ENCODE data around the gene NID1. TPM values are rescaled to one million over a fixed set of nuclear protein-coding genes. Genes with fewer than 3 reads are reported as not detected.

The NID1 gene
- total RNA-seq, 4 donors from 2014 or later = 70.7 to 252 (median 184) TPM

DNA sequence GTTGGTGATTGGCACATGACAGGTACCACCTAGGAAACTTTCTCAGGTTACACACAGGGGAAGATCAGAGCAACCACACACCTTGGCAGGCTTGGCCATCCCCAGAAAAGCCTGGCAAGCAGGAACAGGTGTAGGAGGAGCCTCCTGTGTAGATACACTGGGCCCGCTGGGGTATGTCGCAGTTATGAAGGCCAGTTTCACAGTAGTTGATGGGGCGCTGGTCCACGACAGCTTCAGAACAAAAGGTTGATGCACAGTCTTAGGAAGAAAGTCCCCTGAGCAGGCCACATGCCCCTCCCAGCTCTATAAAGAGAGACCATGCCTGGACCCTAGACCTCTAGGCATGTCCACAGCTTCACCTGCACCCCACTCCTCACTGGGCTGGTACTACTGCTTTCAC is 51.6 kb downstream of the NID1 start:
- H3K36me3 ChIP-seq = no peaks in the 10 kb centered on the region
- H3K27me3 ChIP-seq = no peaks in the 10 kb centered on the region
- H3K4me1 ChIP-seq = no peaks in the 10 kb centered on the region
- TF ChIP-seq, protein P1, sequence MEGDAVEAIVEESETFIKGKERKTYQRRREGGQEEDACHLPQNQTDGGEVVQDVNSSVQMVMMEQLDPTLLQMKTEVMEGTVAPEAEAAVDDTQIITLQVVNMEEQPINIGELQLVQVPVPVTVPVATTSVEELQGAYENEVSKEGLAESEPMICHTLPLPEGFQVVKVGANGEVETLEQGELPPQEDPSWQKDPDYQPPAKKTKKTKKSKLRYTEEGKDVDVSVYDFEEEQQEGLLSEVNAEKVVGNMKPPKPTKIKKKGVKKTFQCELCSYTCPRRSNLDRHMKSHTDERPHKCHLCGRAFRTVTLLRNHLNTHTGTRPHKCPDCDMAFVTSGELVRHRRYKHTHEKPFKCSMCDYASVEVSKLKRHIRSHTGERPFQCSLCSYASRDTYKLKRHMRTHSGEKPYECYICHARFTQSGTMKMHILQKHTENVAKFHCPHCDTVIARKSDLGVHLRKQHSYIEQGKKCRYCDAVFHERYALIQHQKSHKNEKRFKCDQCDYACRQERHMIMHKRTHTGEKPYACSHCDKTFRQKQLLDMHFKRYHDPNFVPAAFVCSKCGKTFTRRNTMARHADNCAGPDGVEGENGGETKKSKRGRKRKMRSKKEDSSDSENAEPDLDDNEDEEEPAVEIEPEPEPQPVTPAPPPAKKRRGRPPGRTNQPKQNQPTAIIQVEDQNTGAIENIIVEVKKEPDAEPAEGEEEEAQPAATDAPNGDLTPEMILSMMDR (IDR thresholded peaks at IDR 0.05) = no peak
- TF ChIP-seq POLR2A (IDR thresholded peaks at IDR 0.05) = no peak
- intact Hi-C loops (cut with DNase I; ENCODE audit: low total_unique reads) = no loop called here
- H3K27ac ChIP-seq = peak overlapping the region; percentile 85 to 91
- H3K9me3 ChIP-seq = no peaks in the 10 kb centered on the region
- H3K4me3 ChIP-seq = no peak overlapping the region
- no peak for DNase-seq

DNA sequence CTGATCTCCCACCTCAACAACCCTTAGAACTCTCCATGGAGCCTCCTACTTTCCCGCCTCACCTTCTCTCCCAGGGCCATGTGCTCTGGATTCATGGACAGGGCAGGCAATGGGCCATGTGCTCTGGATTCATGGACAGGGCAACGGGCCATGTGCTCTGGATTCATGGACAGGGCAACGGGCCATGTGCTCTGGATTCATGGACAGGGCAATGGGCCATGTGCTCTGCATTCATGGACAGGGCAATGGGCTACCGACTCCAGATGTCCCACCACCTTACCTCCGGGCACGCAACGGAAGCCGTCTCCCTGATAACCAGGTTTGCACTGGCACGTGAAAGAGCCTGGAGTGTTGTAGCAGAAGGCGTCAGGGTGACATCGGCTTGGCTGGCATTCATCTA is 53.2 kb downstream of the NID1 start:
- intact Hi-C loops (cut with DNase I; ENCODE audit: low total_unique reads) = no loop called here
- TF ChIP-seq, protein P1 (IDR thresholded peaks at IDR 0.05) = no peak
- no peak for TF ChIP-seq POLR2A (IDR thresholded peaks at IDR 0.05)
- no peaks in the 10 kb centered on the region for H3K27me3 ChIP-seq
- H3K27ac ChIP-seq = peak overlapping the region; percentile 83 to 91
- H3K4me3 ChIP-seq = no peak overlapping the region
- no peak for DNase-seq
- H3K36me3 ChIP-seq = no peaks in the 10 kb centered on the region
- H3K4me1 ChIP-seq = no peaks in the 10 kb centered on the region
- no peaks in the 10 kb centered on the region for H3K9me3 ChIP-seq

DNA sequence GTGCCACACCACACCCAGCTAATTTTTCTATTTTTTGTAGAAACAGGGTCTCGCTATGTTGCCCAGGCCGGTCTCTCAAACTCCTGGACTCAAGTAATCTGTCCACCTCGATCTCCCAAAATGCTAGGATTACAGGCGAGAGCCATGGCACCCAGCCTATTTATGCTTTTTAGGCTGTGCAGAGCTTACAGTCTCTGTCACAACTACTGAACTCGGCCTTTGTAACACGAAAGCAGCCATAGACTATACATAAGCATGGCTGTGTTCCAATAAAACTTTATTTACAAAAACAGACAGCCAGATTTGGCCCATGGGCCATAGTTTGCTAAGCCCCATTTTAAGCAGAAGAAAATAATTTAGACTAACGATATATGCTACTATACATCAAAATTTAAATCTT is 54.4 kb downstream of the NID1 start:
- TF ChIP-seq, protein P1 (IDR thresholded peaks at IDR 0.05) = no peak
- TF ChIP-seq POLR2A (IDR thresholded peaks at IDR 0.05) = no peak

GRCh38 chr1:236009857-236010256 is 55.0 kb downstream of the NID1 start:
- H3K27me3 ChIP-seq = no peaks in the 10 kb centered on the region
- no peaks in the 10 kb centered on the region for H3K4me1 ChIP-seq
- intact Hi-C loops (cut with DNase I; ENCODE audit: low total_unique reads) = no loop called here
- no peaks in the 10 kb centered on the region for H3K36me3 ChIP-seq
- TF ChIP-seq, protein P1 (IDR thresholded peaks at IDR 0.05) = no peak
- TF ChIP-seq POLR2A (IDR thresholded peaks at IDR 0.05) = no peak
- no peaks in the 10 kb centered on the region for H3K9me3 ChIP-seq
- peak overlapping the region; percentile 83 to 91 for H3K27ac ChIP-seq
- no peak overlapping the region for H3K4me3 ChIP-seq
- DNase-seq = peak in 1 of 2 donors; percentile 21

More for the DNA sequence above, 54.4 kb downstream of the NID1 start:
- Histone ChIP-seq H3K4me3 (no peak overlapping the region), H3K9me3 (no peaks in the 10 kb centered on the region), H3K4me1 (no peaks in the 10 kb centered on the region), H3K36me3 (no peaks in the 10 kb centered on the region), H3K27ac (peak overlapping the region; percentile 83 to 91), H3K27me3 (no peaks in the 10 kb centered on the region)
- DNase-seq = peak in 1 of 2 donors; percentile 46
- intact Hi-C loops (cut with DNase I; ENCODE audit: low total_unique reads) = no loop called here

DNA sequence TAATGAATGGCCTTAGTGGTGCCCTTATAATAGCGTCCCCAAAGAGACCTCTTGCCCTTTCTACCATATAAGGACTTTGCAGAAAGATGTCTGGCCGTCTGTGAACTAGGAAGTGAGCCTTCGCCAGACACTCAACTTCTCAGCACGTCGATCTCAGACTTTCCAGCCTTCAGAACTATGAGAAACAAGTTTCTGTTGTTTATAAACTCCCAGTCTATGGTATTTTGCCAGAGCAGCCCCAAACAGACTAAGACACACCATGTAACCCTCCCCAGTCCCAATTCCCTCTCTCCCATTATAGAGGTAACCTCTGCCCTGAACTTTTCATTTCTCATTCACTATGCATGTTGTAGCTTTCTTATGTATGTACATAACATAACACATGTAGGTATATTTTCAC is 55.7 kb downstream of the NID1 start:
- DNase-seq = peak in 1 of 2 donors; percentile 16
- Histone ChIP-seq H3K9me3 (no peaks in the 10 kb centered on the region), H3K27ac (peak overlapping the region; percentile 63 to 91), H3K27me3 (no peaks in the 10 kb centered on the region), H3K4me1 (no peaks in the 10 kb centered on the region), H3K36me3 (no peaks in the 10 kb centered on the region), H3K4me3 (no peak overlapping the region)
- intact Hi-C loops (cut with DNase I; ENCODE audit: low total_unique reads) = no loop called here
- TF ChIP-seq, protein P1 (IDR thresholded peaks at IDR 0.05) = no peak
- no peak for TF ChIP-seq POLR2A (IDR thresholded peaks at IDR 0.05)
